Ishikawa (cell line): ENCODE measurements around the gene OR13J1.

Source experiments
- CEBPB ChIP-seq: IDR thresholded peaks from 2 replicates; pipeline ENCODE4 v1.6.1; 2012
- CREB1 ChIP-seq: IDR thresholded peaks from 2 replicates; pipeline ENCODE4 v1.6.1; 2012; ENCODE audit warnings: low read depth
- EGR1 ChIP-seq: IDR thresholded peaks from 2 replicates; pipeline ENCODE4 v1.6.1; 2012
- EP300 ChIP-seq: IDR thresholded peaks from 2 replicates; pipeline ENCODE4 v1.6.1; 2012; ENCODE audit warnings: borderline replicate concordance
- FOXM1 ChIP-seq: IDR thresholded peaks from 2 replicates; pipeline ENCODE4 v1.6.1; 2012; ENCODE audit warnings: low read depth, borderline replicate concordance
- MAX ChIP-seq: IDR thresholded peaks from 2 replicates; pipeline ENCODE4 v1.6.1; 2012
- NFIC ChIP-seq: IDR thresholded peaks from 2 replicates; pipeline ENCODE4 v1.6.1; 2012
- RAD21 ChIP-seq: IDR thresholded peaks from 2 replicates; pipeline ENCODE4 v1.6.1; 2012; ENCODE audit warnings: low read depth
- REST ChIP-seq: IDR thresholded peaks from 2 replicates; pipeline ENCODE4 v1.6.1; 2012; ENCODE audit warnings: low read depth, mild to moderate bottlenecking
- TAF1 ChIP-seq: IDR thresholded peaks from 2 replicates; pipeline ENCODE4 v1.6.1; 2012; ENCODE audit warnings: low read depth, mild to moderate bottlenecking
- TCF12 ChIP-seq: IDR thresholded peaks from 2 replicates; pipeline ENCODE4 v1.6.1; 2012; ENCODE audit warnings: low read depth
- TEAD4 ChIP-seq: IDR thresholded peaks from 2 replicates; pipeline ENCODE4 v1.6.1; 2012
- YY1 ChIP-seq: IDR thresholded peaks from 2 replicates; pipeline ENCODE4 v1.6.1; 2012; ENCODE audit warnings: low read depth
- ZBTB7A ChIP-seq: IDR thresholded peaks from 2 replicates; pipeline ENCODE4 v1.6.1; 2012; ENCODE audit warnings: low read depth
- TF ChIP-seq, protein P1 (sequence below): IDR thresholded peaks from 2 replicates; pipeline ENCODE4 v1.6.1; 2012

The OR13J1 gene

GRCh38 chr9:35835766-35836165 is 34.4 kb downstream of the OR13J1 start:
- TF ChIP-seq NFIC (no peak), ZBTB7A (no peak)

GRCh38 chr9:35835216-35835632 is 35.0 kb downstream of the OR13J1 start:
- peak; percentile 35 for TF ChIP-seq RAD21
- TF ChIP-seq, protein P1, sequence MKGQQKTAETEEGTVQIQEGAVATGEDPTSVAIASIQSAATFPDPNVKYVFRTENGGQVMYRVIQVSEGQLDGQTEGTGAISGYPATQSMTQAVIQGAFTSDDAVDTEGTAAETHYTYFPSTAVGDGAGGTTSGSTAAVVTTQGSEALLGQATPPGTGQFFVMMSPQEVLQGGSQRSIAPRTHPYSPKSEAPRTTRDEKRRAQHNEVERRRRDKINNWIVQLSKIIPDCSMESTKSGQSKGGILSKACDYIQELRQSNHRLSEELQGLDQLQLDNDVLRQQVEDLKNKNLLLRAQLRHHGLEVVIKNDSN: no peak

GRCh38 chr9:35834260-35835215 is 35.7 kb downstream of the OR13J1 start:
- TF ChIP-seq TCF12 (no peak), CEBPB (no peak), YY1 (no peak), ZBTB7A (no peak), REST (no peak), TEAD4 (no peak), TAF1 (no peak), MAX (no peak), RAD21 (no peak), CREB1 (no peak), FOXM1 (no peak), NFIC (no peak), EP300 (no peak)
- TF ChIP-seq, protein P1: no peak

DNA sequence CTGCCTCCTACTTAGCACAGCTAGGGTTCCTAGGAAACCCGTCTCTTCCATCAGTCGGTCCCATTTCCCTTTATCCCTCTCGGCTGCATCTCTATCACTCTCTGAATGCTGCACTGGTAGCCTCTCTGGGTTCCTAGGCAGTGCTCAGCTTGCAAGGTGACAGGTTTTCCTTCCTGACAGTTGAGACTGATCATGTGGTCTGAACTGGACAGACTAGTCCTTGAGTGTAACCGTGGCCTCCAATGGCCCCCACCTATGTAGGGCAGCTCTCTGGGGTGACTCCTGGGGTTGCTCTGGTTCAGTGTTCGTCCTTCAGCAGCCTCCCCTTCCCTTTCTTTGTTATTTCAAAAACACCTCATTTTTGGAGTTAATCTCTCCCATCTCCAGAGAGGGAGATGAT is 37.4 kb downstream of the OR13J1 start:
- TF ChIP-seq RAD21: no peak
- TF ChIP-seq, protein P1: peak; percentile 41; the same call in 1 of the 2 replicates

DNA sequence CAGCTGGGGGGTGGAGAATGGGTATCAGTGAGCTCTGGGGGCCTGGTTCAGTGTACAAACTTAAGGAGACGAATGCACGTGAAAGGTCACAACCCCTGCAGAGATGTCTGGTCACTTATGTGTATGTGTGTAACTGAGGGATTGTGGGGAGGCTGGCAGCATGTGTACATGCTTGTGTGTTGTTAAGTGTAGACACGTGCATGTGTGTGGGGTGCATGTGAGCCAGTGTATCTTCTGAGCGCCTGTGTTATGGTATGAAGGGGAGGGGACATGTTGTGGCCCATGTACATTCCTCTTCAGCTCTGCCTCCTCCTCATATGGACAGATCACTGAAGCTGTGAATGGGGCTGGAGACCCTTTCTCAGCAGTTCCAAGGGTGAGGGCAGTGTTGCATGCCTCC is 39.2 kb downstream of the OR13J1 start:
- TF ChIP-seq CREB1: no peak
- no peak for TF ChIP-seq TEAD4
- TF ChIP-seq NFIC: no peak
- TF ChIP-seq TAF1: no peak
- no peak for TF ChIP-seq YY1
- no peak for TF ChIP-seq RAD21
- TF ChIP-seq, protein P1: no peak
- TF ChIP-seq ZBTB7A: no peak
- TF ChIP-seq MAX: no peak
- no peak for TF ChIP-seq TCF12
- no peak for TF ChIP-seq EP300
- TF ChIP-seq REST: no peak
- no peak for TF ChIP-seq FOXM1
- no peak for TF ChIP-seq CEBPB
- TF ChIP-seq EGR1: no peak

- TF ChIP-seq TCF12 (no peak), CREB1 (no peak), MAX (no peak), FOXM1 (no peak), TEAD4 (no peak), EGR1 (no peak), CEBPB (no peak), EP300 (no peak), RAD21 (no peak), TAF1 (no peak), REST (no peak), YY1 (no peak)
- TF ChIP-seq, protein P1: no peak
Observed at GRCh38 chr9:35829764-35830096, 40.5 kb downstream of the OR13J1 start.
